NCI-H1417 (cell line): ENCODE data around the gene NLRP6.
"Not testable (repeated sequence)": the region's sequence is repeated elsewhere in the genome, so short reads cannot be mapped to it uniquely, and the experiment has no call there.

Experiments
- DNase-seq, 3 experiments: peaks; one replicate each; lab custom pipeline; 2025; lab: John Stamatoyannopoulos, UW

NLRP6 gene

DNA sequence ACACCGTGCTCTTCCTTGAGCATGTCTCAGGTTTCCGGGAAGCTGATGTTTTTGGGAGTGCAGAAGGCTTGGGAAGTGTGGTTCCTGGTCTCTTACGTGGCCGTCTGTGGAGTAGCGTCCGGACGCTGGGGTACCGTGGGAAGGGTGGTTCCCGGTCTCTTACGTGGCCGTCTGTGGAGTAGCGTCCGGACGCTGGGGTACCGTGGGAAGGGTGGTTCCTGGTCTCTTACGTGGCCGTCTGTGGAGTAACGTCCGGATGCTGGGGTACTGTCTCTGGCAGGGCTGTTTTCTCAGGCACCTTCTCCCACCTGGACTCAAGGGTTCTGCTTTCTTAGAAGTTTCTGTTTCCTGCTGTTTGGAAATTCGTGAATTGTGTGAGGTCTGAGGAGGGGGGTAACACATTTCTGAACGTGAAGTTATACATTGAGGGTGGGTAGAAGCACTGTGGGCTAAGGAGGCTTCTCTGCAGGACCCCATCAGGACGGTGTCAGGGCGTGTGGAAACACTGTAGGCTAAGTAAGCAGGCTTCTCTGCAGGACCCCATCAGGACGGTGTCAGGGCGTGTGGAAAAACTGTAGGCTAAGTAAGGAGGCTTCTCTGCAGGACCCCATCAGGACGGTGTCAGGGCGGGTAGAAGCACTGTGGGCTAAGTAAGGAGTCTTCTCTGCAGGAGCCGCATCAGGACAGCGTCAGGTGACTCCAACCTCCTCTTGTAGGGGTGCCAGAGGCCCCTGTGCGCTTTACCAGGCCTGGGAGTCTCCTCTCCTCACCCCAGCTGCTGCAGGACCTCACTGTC lies 47.8 kb downstream of the NLRP6 start:
- DNase-seq, result no peak

DNA sequence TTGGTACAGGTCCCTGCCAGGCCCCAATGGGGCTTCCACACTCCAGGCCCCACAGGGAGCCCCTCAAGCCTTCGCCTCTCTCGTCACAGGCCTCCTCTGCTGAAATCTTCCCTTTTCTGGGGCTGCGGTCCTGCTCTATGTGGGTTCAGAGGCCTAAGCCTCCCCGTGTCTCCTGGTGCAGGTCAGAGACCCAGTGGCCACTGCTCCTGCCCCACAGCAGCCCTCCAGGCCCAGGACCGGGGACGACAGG lies 48.3 kb downstream of the NLRP6 start:
- DNase-seq, result no peak

DNA sequence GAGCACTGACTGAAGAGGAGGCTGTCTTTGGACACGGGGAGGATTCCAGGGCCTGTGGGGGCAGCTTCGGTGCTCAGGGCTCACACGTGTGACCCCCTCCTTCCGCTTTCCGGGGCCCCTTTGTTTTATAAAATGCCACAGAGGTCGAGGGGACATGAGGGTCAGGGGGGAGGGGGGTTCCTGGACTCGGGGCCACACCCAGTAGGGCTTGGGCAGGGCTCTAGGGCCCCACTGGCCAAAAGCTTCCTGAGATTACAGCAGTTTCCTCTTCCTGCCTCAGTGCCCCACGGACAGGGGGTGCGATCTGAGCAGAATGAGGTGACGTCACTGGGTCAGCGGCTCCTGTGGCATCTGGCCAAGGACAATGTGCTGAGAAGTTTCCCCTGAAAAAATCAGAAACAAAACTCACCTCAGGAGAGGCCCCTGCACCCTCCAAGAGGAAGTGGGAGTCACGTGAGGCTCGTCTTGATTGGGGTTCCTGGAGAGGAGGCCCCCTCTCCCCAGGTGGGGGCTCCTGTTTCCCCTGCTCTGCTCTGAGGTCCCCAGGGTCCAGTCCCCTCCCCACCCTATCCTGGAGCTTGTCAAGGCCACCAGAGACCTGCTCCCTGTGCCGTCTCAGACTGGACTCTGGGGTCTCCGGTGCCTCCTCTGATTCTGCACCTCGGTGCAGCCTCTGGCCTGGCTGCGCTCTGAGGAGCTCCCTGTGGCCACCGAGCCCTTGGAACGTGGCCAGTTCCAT lies 48.8 kb downstream of the NLRP6 start:
- no peak for DNase-seq

DNA sequence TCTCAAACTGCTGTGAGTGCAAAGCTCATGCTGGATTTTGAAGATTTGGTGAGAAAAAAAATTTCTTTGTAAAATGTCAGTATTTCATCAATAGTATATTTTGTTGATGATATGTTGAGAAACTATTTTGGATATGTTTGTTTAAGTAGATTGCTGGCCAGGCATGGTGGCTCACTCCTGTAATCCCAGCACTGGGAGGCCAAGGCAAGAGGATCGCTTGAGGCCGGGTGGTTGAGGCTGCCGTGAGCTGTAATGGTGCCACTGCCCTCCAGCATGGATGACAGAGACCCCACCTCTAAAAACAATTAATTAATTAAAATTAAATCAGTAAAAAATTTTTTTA lies 49.3 kb downstream of the NLRP6 start:
- DNase-seq, result no peak

DNA sequence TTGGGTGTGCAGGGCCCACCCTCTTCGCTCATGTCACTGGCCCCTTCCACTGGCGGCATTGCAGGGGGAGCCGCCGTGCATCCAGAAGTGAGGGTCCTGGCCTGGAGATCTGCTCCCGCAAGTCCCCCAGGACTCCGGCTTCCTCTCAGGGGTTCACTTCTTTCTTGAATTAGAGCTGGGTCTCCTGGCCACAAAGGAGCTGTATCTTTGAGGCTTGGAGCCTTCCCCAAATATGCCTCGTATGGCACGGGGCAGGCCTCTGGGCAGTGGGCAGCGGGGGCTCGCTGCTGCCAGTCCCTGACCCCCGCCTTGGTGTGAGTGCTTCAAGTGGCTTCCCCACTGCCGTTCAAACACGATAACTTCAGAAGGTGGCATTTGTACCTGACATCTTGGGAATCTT lies 49.8 kb downstream of the NLRP6 start:
- no peak for DNase-seq

DNA sequence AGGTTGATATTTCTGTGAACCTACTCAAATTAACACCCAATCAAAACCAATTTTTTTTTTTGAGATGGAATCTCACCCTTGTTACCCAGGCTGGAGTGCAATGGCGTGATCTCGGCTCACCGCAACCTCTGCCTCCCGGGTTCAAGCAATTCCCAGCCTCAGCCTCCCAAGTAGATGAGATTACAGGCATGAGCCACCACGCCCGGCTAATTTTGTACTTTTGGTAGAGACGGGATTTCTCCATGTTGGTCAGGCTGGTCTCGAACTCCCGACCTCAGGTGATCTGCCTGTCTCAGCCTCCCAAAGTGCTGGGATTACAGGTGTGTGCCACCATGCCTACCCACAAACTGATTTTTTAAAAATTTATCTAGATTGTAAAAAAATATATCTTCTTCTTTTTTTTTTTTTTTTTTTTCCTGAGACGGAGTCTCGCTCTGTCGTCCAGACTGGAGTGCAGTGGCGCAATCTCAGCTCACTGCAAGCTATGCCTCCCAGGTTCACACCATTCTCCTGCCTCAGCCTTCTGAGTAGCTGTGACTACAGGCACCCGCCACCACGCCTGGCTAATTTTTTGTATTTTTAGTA lies 50.4 kb downstream of the NLRP6 start:
- DNase-seq, result not testable (repeated sequence)

DNA sequence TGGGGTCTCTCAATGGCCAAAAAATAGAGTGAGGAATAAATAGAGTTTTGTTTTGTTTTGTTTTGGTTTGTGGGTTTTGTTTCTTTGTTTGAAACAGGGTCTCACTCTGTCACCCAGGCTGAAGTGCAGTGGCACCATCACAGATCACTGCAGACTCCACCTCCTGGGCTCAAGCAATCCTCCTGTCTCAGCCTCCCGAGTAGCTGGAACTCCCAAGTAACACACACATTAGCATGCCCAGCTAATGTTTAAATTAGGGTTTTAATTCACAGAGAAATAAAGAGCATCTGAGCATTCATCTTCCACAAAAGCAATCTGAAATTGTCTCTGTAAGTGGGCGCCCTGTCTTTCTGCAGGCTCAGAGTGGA lies 51.7 kb downstream of the NLRP6 start:
- DNase-seq, result no peak

DNA sequence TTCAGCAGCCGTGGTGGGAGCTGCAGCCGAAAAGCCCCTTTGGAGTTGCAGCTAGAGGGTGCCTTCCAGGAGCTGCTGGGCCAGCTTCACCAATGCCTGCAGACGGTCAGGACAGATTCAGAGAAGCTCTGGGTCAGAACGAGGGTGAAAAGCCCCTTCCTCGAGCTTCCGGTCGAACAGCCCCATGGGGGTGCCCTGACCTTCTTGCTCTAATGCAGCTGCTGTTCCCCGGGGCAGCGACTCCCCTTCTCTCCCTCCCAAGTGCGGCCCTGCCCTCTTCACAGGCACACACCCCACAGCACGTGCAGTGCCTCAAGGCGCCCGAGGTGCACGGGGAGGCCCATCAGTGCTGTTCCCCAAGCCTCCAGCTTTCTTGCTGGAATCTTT lies 52.1 kb downstream of the NLRP6 start:
- DNase-seq, result no peak

DNA sequence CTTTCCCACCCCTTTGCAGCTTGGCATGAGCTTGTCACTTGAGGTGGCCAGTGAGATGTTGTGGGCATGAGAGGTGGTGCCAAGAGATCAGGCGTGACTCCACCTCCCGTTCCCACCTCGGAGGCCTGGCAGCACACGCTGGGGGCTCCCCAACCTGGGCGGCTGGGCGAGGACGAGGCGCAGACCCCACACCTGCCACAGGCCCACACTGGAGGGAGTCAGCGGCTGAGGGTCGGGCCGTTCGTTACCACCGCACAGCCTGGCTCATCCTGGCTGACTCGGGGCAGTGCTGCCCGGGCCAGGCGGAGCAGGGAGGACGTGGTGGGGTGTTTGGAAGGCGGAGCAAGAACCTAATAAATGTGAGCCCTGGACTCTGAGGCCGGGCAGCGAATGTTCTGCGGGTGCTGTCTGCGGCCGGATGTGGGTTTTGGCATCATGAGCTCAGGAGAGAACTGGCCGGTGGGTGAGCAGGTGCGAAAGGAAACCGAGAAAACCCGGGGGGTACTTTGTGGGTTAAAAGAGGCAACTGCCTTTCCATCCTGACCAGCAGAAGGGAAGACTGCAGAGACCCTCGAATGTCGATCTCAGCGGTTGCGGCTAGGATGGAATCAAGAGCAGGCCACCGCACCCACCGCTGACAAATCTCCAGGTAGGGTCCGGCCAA lies 52.6 kb downstream of the NLRP6 start:
- no peak for DNase-seq

DNA sequence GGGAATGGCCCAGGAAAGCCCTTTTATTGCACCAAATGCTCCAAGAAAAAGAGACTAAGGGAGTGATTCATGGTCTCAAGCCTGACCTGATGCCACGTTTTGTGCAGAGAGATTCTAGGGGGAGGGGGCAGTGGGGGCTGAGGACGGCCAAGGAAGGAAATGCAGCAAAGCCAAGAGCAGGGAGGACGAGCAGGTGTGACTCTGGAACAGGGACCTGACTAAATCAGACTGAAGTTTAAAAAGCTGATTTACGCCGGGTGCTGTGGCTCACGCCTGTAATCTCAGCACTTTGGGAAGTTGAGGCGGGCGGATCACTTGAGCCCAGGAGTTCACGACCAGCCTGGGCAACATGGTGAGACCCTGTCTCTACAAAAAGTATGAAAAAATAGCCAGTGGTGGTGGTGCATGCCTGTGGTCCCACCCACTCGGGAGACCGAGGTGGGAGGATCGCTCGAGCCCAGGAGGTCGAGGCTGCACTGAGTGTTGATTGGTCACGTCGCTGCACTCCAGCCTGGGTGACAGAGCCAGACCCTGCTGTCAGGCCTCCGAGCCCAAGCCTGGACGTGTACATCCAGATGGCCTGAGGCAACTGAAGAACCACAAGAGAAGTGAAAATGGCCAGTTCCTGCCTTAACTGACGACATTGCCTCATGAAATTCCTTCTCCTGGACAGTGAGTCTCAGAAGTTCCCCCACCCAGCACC lies 53.3 kb downstream of the NLRP6 start:
- DNase-seq, result no peak

DNA sequence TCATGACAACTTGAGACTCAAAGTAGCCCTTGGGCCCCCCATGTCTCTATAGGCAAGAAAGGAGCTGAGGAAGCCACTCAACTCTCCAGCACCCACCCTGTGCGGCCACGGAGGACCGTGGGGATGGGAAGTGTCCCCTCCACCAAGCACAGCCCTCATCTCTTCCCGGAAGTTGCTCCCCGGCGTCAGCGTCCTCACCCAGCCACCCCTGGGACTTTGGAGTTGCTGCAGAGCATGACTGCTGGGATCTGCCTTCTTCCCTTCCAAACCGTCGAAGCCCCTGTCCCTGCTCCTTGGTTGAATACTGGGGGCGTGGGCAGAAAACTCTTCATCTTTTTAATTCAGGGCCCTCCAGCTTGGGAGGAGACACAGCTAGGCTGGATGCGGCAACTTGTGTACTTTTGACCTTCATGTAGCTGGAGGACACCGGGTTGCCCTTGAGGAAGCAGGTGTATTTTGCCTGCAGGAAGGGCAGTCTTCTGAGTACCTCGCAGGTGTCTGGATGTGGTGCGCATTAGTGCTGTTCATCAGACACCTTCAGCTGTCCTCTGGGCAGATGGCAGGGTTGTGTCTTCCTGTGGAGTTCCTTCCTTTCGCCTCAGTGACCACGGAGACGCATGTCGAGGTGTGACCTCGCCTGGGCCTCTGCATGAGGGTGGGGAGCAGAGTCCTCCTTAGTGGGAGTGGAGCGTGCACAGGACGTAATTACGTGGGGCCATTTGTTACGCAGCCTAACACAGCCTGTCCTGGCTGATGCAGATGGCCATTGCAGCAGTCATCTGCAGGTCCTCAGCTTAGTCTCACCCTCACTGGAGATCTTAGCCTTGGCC lies 54.7 kb downstream of the NLRP6 start:
- no peak for DNase-seq

DNA sequence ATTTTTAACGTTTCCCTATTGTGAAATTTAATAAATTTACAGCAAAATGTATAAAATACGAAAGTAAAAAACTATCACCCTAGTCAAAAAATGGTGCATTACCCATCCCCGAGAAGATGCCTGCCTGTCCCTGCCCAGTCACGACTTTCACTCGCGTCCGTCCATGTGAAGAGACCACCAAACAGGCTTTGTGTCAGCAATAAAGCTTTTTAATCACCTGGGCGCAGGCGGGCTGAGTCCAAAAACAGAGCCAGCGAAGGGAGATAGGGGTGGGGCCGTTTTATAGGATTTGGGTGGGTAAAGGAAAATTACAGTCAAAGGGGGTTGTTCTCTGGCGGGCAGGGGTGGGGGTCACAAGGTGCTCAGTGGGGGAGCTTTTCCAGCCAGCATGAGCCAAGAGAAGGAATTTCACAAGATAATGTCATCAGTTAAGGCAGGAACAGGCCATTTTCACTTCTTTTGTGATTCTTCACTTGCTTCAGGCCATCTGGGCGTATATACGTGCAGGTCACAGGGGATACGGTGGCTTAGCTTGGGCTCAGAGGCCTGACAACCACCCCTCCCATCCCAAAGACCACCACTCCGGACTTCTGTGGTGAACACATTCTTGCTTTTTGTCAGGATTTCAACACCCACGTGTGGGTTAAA lies 55.5 kb downstream of the NLRP6 start:
- not testable (repeated sequence) for DNase-seq

DNA sequence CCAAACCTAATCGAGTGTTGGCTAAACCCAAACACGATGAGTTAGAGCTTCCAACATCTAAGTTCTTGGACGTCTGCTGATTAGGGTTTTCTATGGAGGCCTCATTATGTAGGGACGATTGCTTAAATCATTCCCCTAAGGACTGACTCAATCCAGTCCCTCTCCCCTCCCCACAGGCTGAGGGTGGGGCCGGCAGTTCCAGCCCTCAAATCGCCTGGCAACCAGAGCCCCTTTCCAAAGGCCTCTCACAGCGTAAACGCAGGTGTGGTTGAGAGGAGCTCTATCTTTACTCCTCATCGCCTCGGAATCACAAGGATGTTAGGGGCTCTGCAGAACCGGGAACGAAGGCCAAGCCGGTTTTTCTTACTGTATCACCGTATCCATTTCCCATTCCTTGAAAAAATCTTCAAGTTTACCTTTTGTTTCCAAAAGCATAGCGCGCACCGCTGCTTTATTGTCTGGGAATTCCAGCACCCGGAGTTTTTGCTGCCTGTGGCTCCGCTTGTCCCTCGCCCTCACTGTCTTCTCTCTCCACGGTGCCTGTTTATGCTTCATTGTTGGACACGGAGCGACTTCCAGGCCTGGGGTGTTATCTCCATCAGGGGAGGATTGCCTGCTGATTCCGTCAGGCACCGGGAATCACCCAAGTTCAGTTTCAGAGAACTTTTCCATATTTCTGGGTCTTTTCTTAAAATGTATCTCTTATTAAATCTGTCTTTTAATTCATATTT lies 56.2 kb downstream of the NLRP6 start:
- DNase-seq, result peak; percentile 28 to 56 (median 56)
